ENCODE data around the gene GNPTG. TPM values are rescaled to one million over a fixed set of nuclear protein-coding genes. Genes with fewer than 3 reads are reported as not detected.

Gene GNPTG
- 10 to 100 TPM; 46.5 to 65.7 (median 60.0) TPM for total RNA-seq

DNA sequence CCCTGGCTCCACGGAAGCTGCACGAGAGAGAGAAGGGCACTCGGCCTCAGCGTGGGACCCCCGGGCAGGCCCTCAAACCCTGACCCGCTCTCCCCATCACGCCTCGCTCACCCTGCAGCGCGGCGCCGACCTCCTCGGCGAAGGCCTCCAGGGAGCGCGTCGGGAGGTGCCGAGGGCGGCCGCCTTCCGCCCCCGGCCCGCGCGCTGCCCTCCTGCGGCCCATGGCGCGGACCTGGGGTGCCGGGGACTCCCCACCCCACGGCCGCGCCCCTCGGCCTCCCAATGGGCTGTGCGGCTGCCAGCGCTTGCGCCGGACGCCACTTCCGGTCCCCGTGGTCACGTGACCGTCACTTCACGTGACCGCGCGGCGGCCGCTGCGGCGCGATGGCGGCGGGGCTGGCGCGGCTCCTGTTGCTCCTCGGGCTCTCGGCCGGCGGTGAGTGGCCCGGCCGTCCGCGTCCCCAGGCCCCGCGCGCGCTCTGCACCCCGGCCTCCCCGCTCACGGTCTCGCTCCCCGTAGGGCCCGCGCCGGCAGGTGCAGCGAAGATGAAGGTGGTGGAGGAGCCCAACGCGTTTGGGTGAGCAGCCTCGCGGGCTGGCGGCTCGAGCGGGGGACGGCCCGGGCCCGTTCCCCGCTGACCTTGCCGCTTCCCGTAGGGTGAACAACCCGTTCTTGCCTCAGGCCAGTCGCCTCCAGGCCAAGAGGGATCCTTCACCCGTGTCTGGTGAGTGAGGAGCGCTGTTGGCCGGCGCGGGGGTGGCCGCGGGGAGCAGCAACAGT, at the start of gene GNPTG, which contains the start of gene TSR3:
GNPTG (plus strand) TSS at position 350 of the 781 bp plus-strand sequence; CDS start at position 385, 35 bp downstream.
TSR3 (minus strand) TSS at position 297 of the 781 bp plus-strand sequence; CDS start at position 223, 74 bp downstream.
- peak within 1 kb of the TSS; percentile 81 for H3K4me3 ChIP-seq (ENCODE audit: low read depth, poor library complexity, severe bottlenecking)
- peak; percentile 73 to 96 for DNase-seq (ENCODE audit: low spot score in 2 of 2)
- intact Hi-C loops (cut with DNase I; ENCODE audit: low total_unique reads), result loop anchor here (10.0 kb wide), 1 partner anchor 53 kb away; no protein-coding TSS in a partner anchor
- TF ChIP-seq POLR2A (IDR thresholded peaks at IDR 0.05) (no peak), CTCF (IDR thresholded peaks at IDR 0.05) (no peak)
- WGBS, 2 donors, result 0 to 1% methylated on average over 40 of the region's 98 CpGs

DNA sequence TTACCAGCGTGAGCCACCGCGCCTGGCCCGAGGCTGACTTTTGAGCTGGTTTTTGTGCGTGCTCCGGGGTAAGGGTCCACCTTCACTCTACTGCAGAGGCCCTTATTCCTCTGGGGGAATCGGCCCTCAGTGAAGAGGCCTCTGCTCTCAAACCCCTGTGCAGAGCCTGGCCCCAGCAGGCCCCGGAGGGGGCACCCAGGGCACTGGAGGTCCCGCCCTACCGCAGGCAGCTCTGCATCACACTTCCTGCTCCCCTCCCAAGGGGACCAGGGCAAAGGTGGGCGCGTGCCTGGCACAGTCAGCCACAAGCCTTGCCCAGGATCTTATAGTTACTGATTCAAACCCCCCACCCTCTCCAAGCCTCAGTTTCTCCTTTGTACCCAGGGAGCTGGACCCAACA, 45.9 kb upstream of the GNPTG start:
- intact Hi-C loops (cut with DNase I; ENCODE audit: low total_unique reads), result no loop called here

GRCh38 chr16:1306334-1306733, 45.4 kb upstream of the GNPTG start:
- intact Hi-C loops (cut with DNase I; ENCODE audit: low total_unique reads), result no loop called here
- no peak for DNase-seq (ENCODE audit: low spot score in 2 of 2)
- H3K4me3 ChIP-seq (ENCODE audit: low read depth, poor library complexity, severe bottlenecking), result no peak overlapping the region
- 63 to 65% methylated on average over 4 of the region's 4 CpGs for WGBS, 2 donors
- TF ChIP-seq CTCF (IDR thresholded peaks at IDR 0.05) (no peak), POLR2A (IDR thresholded peaks at IDR 0.05) (no peak)

More for the DNA sequence above, 45.9 kb upstream of the GNPTG start:
- DNase-seq (ENCODE audit: low spot score in 2 of 2), result no peak
- no peak overlapping the region for H3K4me3 ChIP-seq (ENCODE audit: low read depth, poor library complexity, severe bottlenecking)
- 70 to 79% methylated on average over 12 of the region's 12 CpGs for WGBS, 2 donors
- TF ChIP-seq CTCF (IDR thresholded peaks at IDR 0.05) (no peak), POLR2A (IDR thresholded peaks at IDR 0.05) (no peak)

- peak overlapping the region; percentile 19 for H3K4me3 ChIP-seq (ENCODE audit: low read depth, poor library complexity, severe bottlenecking)
- intact Hi-C loops (cut with DNase I; ENCODE audit: low total_unique reads), result no loop called here
- 8 to 11% methylated on average over 16 to 25 of the region's 43 CpGs for WGBS, 2 donors
- DNase-seq (ENCODE audit: low spot score in 2 of 2), result no peak
- TF ChIP-seq CTCF (IDR thresholded peaks at IDR 0.05) (no peak), POLR2A (IDR thresholded peaks at IDR 0.05) (no peak)
Measured at GRCh38 chr16:1308036-1308976, 43.4 kb upstream of the GNPTG start.

- intact Hi-C loops (cut with DNase I; ENCODE audit: low total_unique reads), result no loop called here
- 0% methylated on average over 29 to 33 of the region's 117 CpGs for WGBS, 2 donors
Measured at GRCh38 chr16:1308977-1309885, 42.5 kb upstream of the GNPTG start, which contains the start of gene UBE2I. Gene UBE2I (plus strand): TSS chr16:1309636. CDS start chr16:1314031, 4,395 bp downstream.

More at GRCh38 chr16:1308977-1309885, 42.5 kb upstream of the GNPTG start, which contains the start of gene UBE2I:
- H3K4me3 ChIP-seq (ENCODE audit: low read depth, poor library complexity, severe bottlenecking), result peak within 1 kb of the TSS; percentile 25
- TF ChIP-seq CTCF (IDR thresholded peaks at IDR 0.05) (no peak), POLR2A (IDR thresholded peaks at IDR 0.05) (peak in 1 of 2 donors; percentile 22)
- DNase-seq (ENCODE audit: low spot score in 2 of 2), result peak; percentile 96 to 99
